PFSK-1 (cell line): Measurements from ENCODE around the gene TADA2A.

Experiments used
- FOXP2 ChIP-seq: optimal IDR thresholded peaks from 2 replicates; pipeline ENCODE3; 2011; ENCODE audit warnings: borderline replicate concordance, control low read depth, inconsistent platforms; ENCODE audit not compliant: insufficient read depth; ENCODE audit errors: extremely low read length, extremely low read depth
- POLR2AphosphoS5 ChIP-seq: IDR thresholded peaks from 2 replicates; pipeline ENCODE4 v1.6.1; 2012; ENCODE audit warnings: low read depth, mild to moderate bottlenecking, control low read depth, low read length, moderate library complexity
- REST ChIP-seq, 2 experiments: IDR thresholded peaks; 2 replicates each; pipeline versions ENCODE4 v1.6.1 to v1.8.0; 2011 to 2012; ENCODE audit warnings: low read depth in 2 of 2, low read length in 2 of 2, control low read depth in 1 of 2, inconsistent platforms in 1 of 2, mild to moderate bottlenecking in 1 of 2, moderate library complexity in 1 of 2; ENCODE audit not compliant: insufficient read depth in 1 of 2
- SIN3A ChIP-seq: IDR thresholded peaks from 2 replicates; pipeline ENCODE4 v1.6.1; 2012; ENCODE audit warnings: mild to moderate bottlenecking, low read length, moderate library complexity, borderline replicate concordance; ENCODE audit not compliant: insufficient read depth
- TAF1 ChIP-seq: IDR thresholded peaks from 2 replicates; pipeline ENCODE4 v1.6.1; 2012; ENCODE audit warnings: low read length, control low read depth, borderline replicate concordance; ENCODE audit not compliant: insufficient read depth

The TADA2A gene

DNA sequence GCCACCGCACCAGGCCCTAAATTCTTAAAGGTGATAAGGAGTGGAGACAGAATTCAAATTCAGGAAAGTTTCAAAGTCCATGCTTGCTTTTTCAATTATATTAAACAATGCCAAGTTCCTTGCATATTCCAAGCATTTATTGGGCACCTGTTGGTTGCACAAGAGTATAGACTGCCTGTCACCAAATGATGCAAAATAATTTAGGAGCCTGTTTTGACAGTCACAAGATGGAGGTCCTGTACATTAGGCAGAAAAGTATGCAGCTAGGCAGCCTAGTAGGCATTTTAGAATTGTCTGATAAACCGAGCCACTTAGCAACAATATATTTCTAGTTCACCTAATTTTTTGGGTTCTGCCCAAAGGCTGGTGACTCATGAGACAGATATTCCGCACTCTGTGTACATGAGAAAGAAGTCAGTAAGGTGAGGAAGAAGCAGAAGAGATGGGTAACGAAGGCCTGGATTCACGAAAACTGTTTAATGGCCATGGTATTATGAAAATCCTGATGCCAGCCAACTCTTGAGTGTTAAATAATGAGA, 7.4 kb upstream of the TADA2A start:
- TF ChIP-seq FOXP2 (no peak), SIN3A (no peak), POLR2AphosphoS5 (no peak), REST (IDR thresholded peaks at IDR 0.05; ENCODE audit: insufficient read depth in 1 of 2, low read depth in 2 of 2, low read length in 2 of 2) (no peak), TAF1 (no peak)

GRCh38 chr17:37400505-37400904, 6.2 kb upstream of the TADA2A start:
- no peak for TF ChIP-seq POLR2AphosphoS5
- no peak for TF ChIP-seq FOXP2
- TF ChIP-seq SIN3A, result no peak
- TF ChIP-seq REST (IDR thresholded peaks at IDR 0.05; ENCODE audit: insufficient read depth in 1 of 2, low read depth in 2 of 2, low read length in 2 of 2), result no peak
- no peak for TF ChIP-seq TAF1

- no peak for TF ChIP-seq FOXP2
- TF ChIP-seq POLR2AphosphoS5, result no peak
- no peak; a peak in 1 of 4 replicates for TF ChIP-seq REST (IDR thresholded peaks at IDR 0.05; ENCODE audit: insufficient read depth in 1 of 2, low read depth in 2 of 2, low read length in 2 of 2)
- no peak for TF ChIP-seq SIN3A
- no peak for TF ChIP-seq TAF1
Measured at GRCh38 chr17:37405955-37406634, 591 bp upstream of the TADA2A start.

GRCh38 chr17:37410357-37410756, 3.7 kb downstream of the TADA2A start:
- TF ChIP-seq POLR2AphosphoS5 (no peak), REST (IDR thresholded peaks at IDR 0.05; ENCODE audit: insufficient read depth in 1 of 2, low read depth in 2 of 2, low read length in 2 of 2) (no peak), FOXP2 (no peak), SIN3A (no peak), TAF1 (no peak)

DNA sequence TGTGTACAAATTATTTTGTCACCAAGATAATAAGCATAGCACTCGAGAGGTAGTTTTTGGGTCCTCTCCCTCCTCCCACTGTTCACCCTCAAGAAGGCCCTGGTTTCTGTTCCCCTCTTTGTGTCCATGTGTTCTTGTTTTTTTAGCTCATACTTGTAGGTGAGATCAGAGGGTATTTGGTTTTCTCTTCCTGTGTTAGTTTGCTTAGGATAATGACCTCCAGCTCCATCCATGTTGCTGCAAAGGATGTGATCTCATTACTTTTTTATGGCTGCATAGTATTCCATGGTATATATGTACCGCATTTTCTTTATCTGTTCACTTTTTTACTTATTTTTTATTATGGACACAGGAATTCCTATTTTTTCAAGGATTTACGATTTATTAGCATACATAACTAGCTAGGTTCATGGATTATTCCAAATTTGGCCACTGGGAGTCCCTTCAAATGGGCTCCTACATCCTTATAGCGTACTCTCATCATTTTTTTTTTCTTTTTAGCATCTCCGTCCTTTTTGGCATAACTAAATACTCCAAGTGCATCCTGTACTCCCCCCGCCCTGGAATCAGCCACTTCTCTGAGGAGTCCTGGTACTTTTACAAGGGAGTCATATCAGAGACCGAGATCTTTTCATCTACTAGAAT, 7.3 kb downstream of the TADA2A start:
- TF ChIP-seq REST (IDR thresholded peaks at IDR 0.05; ENCODE audit: insufficient read depth in 1 of 2, low read depth in 2 of 2, low read length in 2 of 2) (no peak), FOXP2 (no peak), TAF1 (no peak), SIN3A (no peak), POLR2AphosphoS5 (no peak)
